ENCODE results near the gene HOXD9.

DNA sequence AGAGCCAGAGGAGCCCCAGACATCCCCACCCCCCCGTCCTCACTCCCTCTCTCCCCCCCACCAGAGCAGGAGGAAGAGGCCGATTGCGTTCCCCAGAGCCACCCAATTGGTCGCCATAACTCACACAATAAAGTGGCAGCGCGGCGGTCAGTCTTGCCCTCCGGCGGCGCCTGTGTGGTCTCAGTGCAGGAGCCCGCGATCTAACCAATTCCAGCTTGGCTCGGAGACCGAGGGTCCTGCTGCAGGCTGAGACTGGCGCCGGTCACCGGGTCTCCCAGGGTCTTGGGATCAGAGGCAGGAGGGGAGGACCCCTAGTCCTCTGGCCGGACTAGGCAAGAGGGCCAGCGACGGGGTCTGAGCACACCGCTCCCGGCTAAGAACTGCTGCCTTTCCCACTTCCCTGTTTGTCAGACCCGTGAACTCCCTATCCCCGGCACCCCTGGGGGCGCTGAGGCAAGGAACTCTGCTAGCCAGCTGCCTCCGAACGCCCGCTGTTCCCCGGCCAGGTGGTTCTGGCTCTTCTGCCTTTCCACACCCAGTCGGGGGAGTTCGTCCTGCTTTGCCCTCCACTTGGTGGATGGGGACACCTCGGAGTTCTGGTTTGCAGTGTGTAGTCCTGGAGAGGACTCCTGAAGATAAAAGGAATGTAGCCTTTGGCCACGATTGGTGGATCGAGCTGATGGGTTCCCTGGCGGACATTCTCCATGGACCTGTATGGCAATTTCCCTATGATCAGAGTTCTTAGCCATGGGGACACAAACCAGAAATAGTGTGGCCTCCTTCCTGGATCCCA, 24.0 kb upstream of the HOXD9 start:
- TF ChIP-seq ZFP3 (CRISPR knock-in tag; IDR thresholded peaks at IDR 0.05) (no peak), RARB (CRISPR knock-in tag; IDR thresholded peaks at IDR 0.05) (no peak), CREB5 (CRISPR knock-in tag; IDR thresholded peaks at IDR 0.05; ENCODE audit: low read depth) (no peak), ARNTL (CRISPR knock-in tag; IDR thresholded peaks at IDR 0.05; ENCODE audit: borderline replicate concordance, low read depth) (no peak), GLIS3 (CRISPR knock-in tag; IDR thresholded peaks at IDR 0.05) (no peak), ISL1 (CRISPR knock-in tag; IDR thresholded peaks at IDR 0.05) (no peak), PPARA (CRISPR knock-in tag; IDR thresholded peaks at IDR 0.05; ENCODE audit: borderline replicate concordance) (no peak)
- TF ChIP-seq, protein P1, sequence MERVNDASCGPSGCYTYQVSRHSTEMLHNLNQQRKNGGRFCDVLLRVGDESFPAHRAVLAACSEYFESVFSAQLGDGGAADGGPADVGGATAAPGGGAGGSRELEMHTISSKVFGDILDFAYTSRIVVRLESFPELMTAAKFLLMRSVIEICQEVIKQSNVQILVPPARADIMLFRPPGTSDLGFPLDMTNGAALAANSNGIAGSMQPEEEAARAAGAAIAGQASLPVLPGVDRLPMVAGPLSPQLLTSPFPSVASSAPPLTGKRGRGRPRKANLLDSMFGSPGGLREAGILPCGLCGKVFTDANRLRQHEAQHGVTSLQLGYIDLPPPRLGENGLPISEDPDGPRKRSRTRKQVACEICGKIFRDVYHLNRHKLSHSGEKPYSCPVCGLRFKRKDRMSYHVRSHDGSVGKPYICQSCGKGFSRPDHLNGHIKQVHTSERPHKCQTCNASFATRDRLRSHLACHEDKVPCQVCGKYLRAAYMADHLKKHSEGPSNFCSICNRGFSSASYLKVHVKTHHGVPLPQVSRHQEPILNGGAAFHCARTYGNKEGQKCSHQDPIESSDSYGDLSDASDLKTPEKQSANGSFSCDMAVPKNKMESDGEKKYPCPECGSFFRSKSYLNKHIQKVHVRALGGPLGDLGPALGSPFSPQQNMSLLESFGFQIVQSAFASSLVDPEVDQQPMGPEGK (CRISPR knock-in tag; IDR thresholded peaks at IDR 0.05; ENCODE audit: borderline replicate concordance), result no peak
